ENCODE measurements around the gene ZNF90.

GRCh38 chr19:20067943-20068342 is 9.9 kb upstream of the ZNF90 start:
- TF ChIP-seq, protein P1, sequence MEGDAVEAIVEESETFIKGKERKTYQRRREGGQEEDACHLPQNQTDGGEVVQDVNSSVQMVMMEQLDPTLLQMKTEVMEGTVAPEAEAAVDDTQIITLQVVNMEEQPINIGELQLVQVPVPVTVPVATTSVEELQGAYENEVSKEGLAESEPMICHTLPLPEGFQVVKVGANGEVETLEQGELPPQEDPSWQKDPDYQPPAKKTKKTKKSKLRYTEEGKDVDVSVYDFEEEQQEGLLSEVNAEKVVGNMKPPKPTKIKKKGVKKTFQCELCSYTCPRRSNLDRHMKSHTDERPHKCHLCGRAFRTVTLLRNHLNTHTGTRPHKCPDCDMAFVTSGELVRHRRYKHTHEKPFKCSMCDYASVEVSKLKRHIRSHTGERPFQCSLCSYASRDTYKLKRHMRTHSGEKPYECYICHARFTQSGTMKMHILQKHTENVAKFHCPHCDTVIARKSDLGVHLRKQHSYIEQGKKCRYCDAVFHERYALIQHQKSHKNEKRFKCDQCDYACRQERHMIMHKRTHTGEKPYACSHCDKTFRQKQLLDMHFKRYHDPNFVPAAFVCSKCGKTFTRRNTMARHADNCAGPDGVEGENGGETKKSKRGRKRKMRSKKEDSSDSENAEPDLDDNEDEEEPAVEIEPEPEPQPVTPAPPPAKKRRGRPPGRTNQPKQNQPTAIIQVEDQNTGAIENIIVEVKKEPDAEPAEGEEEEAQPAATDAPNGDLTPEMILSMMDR (IDR thresholded peaks at IDR 0.05) = no peak
- TF ChIP-seq POLR2A (IDR thresholded peaks at IDR 0.05) = no peak

All from uterus (tissue), 2 donors.